ENCODE measurements around the gene LEP. TPM values are rescaled to one million over a fixed set of nuclear protein-coding genes. Genes with fewer than 3 reads are reported as not detected.
"Not testable (repeated sequence)": the region's sequence is repeated elsewhere in the genome, so short reads cannot be mapped to it uniquely, and the experiment has no call there.

The LEP gene
- polyA plus RNA-seq, 4 donors = 0.12 to 0.49 (median 0.36) TPM

- DNase-seq (ENCODE audit: low read depth in 4 of 4, low spot score in 3 of 4) = no peak
Measured at GRCh38 chr7:128210590-128211570, 30.2 kb upstream of the LEP start.

- no peak for DNase-seq (ENCODE audit: low read depth in 4 of 4, low spot score in 3 of 4)
Measured at GRCh38 chr7:128211626-128212025, 29.5 kb upstream of the LEP start.

DNA sequence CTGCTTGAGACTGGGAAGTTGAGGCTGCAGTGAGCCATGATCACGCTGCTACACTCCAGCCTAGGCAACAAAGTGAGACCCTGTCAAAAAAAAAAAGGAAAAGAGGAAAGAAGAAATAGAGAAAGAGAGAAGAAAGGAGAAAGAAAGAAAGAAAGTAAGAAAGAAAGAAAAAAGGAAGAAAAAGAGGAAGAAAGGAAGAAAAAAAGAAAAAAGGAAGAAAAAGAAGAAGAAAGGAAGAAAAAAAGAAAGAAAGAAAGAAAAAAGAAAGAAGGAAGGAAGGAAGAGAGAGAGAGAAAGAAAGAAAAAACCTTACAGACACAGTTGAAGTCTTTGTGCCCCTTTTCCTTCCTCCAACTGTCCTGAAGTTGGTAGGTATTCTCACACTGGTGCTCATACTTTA, 26.6 kb upstream of the LEP start:
- no peak for DNase-seq (ENCODE audit: low read depth in 4 of 4, low spot score in 3 of 4)

GRCh38 chr7:128215281-128215680, 25.8 kb upstream of the LEP start:
- DNase-seq (ENCODE audit: low read depth in 4 of 4, low spot score in 3 of 4) = no peak

GRCh38 chr7:128215739-128216138, 25.3 kb upstream of the LEP start:
- DNase-seq (ENCODE audit: low read depth in 4 of 4, low spot score in 3 of 4) = no peak

DNA sequence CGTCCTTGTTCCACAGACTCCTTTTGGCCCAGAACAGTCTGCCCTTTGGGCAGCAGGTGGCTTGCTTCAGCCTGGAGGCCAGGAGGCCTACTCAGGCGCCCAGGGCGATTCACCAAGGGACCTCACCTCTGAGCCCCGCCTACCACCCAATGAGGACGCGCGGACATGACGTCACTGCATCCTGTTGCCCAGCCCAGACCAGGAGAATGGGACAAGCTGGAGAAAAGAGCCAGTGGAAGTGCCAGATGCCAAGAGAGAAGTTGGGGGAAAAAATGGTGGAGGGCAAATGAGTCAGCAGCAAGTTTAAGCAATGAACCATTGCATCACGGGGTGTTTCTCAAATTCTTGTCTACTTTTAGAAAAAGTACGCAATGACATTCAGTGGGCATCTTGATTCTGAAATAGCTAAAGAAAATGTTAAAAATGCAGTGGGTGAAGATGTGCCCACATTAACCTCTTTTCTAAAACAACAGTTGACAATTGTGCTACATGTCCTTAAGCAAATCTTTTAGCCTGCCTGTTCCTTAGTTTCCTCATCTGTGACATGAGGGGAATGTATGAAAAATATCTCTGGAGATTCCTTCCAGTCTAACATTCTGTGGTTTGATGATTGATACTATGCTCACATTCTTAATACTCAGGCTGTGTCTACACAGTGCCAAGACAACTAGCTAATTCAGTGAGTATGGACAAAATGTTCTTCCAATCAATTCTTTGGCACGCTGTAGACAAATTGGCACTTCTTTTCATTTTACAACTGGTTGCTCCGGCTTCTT, 23.9 kb upstream of the LEP start:
- DNase-seq (ENCODE audit: low read depth in 4 of 4, low spot score in 3 of 4) = no peak

GRCh38 chr7:128217967-128218652, 23.0 kb upstream of the LEP start:
- DNase-seq (ENCODE audit: low read depth in 4 of 4, low spot score in 3 of 4) = no peak

GRCh38 chr7:128219636-128220035, 21.4 kb upstream of the LEP start:
- no peak for DNase-seq (ENCODE audit: low read depth in 4 of 4, low spot score in 3 of 4)

GRCh38 chr7:128221929-128222403, 19.1 kb upstream of the LEP start:
- DNase-seq (ENCODE audit: low read depth in 4 of 4, low spot score in 3 of 4) = no peak

DNA sequence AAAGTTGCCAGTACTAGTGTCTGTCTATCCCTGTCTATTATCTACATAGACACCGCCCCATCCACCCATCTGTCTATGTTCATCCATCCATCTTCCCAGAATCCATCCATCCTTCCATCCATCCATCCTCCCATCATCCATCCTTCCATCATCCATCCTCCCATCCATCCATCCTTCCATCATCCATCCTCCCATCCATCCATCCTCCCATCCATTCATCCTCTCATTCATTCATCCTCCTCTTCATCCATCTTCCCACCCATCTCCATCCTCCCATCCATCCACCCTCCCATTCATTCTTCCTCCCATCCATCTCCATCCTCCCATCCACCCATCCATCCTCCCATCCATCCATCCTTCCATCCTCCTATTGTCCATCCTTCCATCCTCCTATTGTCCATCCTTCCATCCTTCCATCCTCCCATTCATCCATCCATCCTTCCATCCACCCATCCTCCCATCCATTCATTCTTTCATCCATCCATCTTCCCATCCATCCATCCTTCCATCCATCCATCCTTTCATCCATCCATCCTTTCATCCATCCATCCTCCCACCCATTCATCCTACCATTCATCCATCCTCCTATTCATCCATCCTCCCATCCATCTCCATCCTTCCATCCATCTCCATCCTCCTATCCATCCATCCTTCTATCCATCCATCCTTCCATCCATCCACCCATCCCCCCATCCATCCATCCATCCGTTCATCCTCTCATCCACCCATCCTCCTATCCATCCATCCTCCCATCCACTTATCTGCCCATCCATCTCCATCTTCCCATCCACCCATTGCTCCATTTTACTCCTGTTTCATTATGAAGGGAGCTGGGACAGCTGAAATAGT, 14.7 kb upstream of the LEP start:
- no peak for DNase-seq (ENCODE audit: low read depth in 4 of 4, low spot score in 3 of 4)

GRCh38 chr7:128227271-128227670, 13.8 kb upstream of the LEP start:
- DNase-seq (ENCODE audit: low read depth in 4 of 4, low spot score in 3 of 4) = no peak

DNA sequence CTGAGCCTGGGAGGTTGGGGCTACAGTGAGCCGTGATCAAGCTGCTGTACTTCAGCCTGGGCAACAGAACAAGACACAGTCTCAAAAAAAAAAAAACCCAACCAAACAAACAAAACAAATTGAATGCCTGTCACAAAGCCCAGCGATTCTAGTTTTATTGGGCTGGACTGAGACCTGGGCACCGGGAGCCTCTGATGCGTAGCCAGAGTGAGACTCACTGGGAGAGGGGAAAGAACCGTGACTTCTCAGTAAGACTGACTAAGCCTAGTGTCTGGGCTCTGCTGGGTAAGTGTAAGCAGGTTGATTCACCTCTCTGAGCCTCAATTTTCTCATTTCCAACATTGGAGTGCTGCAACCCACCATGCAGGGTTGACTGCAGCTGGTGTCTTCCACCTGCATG, 10.1 kb upstream of the LEP start:
- no peak for DNase-seq (ENCODE audit: low read depth in 4 of 4, low spot score in 3 of 4)

DNA sequence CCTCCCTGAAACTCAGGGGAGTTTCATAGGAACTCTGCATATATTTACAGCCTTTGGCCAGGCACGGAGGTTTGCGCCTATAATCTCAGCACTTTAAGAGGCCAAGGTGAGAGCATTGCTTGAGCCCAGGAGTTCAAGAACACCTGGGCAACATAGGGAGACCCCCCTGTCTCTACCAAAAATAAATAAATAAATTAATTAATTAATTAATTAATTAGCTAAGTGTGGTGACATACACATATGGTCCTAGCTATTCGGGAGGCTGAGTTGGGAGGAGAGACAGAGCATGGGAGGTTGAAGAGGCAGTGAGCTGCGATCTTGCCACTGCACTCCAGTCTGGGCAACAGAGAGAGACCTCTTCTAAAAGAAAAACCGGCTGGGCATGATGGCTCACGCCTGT, 9.4 kb upstream of the LEP start:
- DNase-seq (ENCODE audit: low read depth in 4 of 4, low spot score in 3 of 4) = no peak

GRCh38 chr7:128233471-128233870, 7.6 kb upstream of the LEP start:
- DNase-seq (ENCODE audit: low read depth in 4 of 4, low spot score in 3 of 4) = no peak

DNA sequence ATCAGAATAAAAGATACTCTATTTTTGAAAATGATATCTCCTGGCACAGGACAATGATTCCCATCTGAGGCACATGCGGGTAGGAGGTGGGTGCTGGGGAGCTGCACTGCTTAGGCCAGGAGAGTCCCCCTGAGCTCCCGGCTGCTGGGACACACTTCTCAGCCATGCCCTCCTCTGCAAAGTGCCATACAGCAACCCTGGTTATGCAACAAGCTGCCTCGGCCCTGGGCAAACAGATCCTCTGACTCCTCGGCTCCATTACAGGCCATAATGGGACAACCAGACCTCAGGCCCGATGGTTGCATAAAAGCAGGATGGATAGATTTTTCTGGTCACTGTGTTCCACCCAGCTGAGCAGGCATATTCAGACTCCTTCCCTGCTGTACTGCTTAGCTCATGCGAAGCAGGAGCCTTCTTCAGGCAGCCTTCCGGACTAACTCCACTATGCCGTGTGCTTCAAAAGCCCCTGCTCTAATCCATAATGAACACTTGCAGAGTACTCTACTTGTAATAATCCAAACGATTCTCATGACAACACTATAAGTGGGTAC, 6.5 kb upstream of the LEP start:
- no peak for DNase-seq (ENCODE audit: low read depth in 4 of 4, low spot score in 3 of 4)

DNA sequence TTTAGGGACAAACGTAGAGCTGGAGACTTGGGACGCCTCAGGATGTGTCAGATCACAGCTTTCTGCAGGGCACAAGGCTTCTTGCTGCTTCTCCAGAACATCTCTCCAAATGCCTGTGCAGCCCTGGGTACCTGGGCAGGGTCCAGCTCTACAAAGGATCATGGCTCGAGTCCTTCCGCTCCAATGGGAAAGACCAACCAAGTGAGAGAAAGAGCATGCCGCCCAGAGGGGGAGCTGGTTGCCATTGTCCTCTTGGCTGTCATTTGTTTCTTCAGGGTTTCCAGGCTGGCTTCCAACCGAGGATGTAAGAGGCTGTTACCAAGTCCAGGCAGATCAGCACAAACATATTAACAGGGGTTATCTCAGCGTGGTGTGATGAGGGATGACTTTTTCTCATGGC, 5.6 kb upstream of the LEP start:
- no peak for DNase-seq (ENCODE audit: low read depth in 4 of 4, low spot score in 3 of 4)

DNA sequence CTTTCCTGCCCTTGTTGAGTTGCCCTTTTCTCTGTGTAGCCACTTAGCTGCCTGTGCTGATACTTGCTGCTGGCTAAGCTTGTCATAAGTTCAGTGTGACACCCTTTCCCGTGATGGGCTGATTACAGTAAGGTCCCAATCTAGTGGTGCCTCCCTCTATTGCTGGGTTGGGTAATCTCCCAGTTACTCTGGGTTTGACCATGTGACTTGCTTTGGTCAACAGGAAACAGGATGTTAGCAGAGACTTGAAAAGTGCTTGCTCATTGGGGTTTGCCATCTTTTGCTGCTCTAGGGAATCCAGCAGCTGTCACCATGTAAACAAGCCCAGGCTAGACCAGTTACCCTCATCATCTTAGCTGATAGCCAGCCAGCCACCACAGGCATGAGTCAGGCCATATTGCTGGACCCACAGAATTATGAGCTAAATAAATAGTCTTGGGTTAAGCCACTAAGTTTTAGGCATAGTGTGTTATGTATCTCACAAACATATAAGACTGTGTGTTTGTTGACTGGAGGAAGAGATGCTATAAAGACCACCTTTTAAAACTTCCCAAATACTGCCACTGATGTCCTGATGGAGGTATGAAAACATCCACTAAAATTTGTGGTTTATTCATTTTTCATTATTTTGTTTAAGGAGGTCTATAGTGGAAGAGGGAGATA, 4.0 kb upstream of the LEP start:
- DNase-seq (ENCODE audit: low read depth in 4 of 4, low spot score in 3 of 4) = no peak

DNA sequence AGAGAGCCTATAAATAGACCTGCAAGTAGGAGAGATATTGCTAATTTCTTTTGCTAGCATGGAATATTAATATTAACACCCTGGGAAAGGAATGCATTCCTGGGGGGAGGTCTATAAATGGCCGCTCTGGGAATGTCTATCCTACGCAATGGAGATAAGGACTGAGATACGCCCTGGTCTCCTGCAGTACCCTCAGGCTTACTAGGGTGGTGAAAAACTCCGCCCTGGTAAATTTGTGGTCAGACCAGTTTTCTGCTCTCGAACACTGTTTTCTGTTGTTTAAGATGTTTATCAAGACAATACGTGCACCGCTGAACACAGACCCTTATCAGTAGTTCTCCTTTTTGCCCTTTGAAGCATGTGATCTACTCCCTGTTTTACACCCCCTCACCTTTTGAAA, 1.9 kb upstream of the LEP start:
- DNase-seq (ENCODE audit: low read depth in 4 of 4, low spot score in 3 of 4) = not testable (repeated sequence)

- no peak for DNase-seq (ENCODE audit: low read depth in 4 of 4, low spot score in 3 of 4)
Measured at GRCh38 chr7:128242661-128243060, 1.6 kb downstream of the LEP start.
